Kidney epithelial cell (primary cell): ENCODE results near the gene TRA2B. TPM values are rescaled to one million over a fixed set of nuclear protein-coding genes. Genes with fewer than 3 reads are reported as not detected.

Source experiments
- DNase-seq: peaks from one replicate; pipeline ENCODE4 v3.0.0-alpha.2; 2010; ENCODE audit warnings: low read depth
- H3K27me3 ChIP-seq: 2 replicates; pipeline ENCODE4 v1.6.0; 2011; ENCODE audit warnings: low read length; ENCODE audit not compliant: control insufficient read depth, insufficient read depth
- H3K36me3 ChIP-seq: 2 replicates; pipeline ENCODE4 v1.5.1; 2011; ENCODE audit warnings: low read length; ENCODE audit not compliant: control insufficient read depth, insufficient read depth
- H3K4me3 ChIP-seq: 2 replicates; pipeline ENCODE4 v1.5.1; 2011; ENCODE audit warnings: low read depth, mild to moderate bottlenecking, control low read depth, low read length
- CTCF ChIP-seq: IDR thresholded peaks from 2 replicates; pipeline ENCODE4 v1.5.1; 2011; ENCODE audit warnings: mild to moderate bottlenecking, moderate library complexity, low read length, control low read depth, inconsistent platforms; ENCODE audit not compliant: insufficient read depth, poor library complexity, severe bottlenecking
- total RNA-seq: library from RNA; depleted of rRNA; stranded (reverse); fragments of >200 nt; gene quantifications from 2 replicates; pipeline ENCODE4 v1.2.3, GENCODE V29; 2015

Gene TRA2B
- total RNA-seq = 142 and 154 TPM in 2 replicates

DNA sequence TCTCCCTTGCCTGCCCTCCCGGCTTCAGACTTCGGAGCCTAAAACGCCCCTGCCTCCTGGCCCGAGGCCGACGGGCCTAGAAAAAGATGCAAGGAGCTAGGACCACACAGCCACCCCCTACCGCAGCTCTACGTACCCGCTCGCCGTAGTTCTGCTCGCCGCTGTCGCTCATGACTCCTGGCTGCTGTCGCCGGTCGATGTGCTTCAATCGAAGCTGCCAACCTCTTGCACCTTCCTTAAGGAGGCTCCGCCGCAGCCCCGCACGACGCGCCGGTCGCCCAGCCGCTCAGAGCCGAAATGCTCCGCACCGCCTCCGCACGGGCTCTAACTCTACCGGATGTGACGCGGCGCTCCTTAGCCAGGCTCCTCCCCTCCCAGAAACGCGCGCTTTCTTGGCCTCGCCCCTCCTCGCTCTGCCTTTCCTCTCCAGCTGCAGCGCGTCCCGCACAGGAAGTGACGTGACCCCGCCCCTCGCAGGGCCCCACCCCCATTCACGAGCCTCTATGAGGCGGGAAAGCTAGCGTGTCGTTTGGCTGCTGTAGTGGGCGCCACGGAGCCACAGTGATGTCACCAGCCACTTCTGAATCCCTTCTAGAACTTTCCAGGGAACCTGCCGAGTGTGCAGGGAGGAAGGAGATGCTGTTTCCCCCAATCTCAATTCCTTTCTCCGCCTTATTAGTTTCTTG lies at the start of gene TRA2B:
Gene TRA2B (minus strand): TSS at position 326 of the 686 bp plus-strand sequence. CDS start 154 bp downstream, at position 172.
- DNase-seq = peak; percentile 82
- Histone ChIP-seq H3K36me3 (no peaks in the 10 kb centered on the region), H3K4me3 (peak within 1 kb of the TSS; percentile 98), H3K27me3 (no peaks in the 10 kb centered on the region)
- TF ChIP-seq CTCF = peak; percentile 39

- DNase-seq = no peak
- no peaks in the 10 kb centered on the region for H3K27me3 ChIP-seq
- no peak overlapping the region for H3K4me3 ChIP-seq
- TF ChIP-seq CTCF = no peak
- H3K36me3 ChIP-seq = no peaks in the 10 kb centered on the region
Observed at GRCh38 chr3:185986198-185986777, 48.5 kb upstream of the TRA2B start.

- no peak for DNase-seq
- no peaks in the 10 kb centered on the region for H3K36me3 ChIP-seq
- no peaks in the 10 kb centered on the region for H3K27me3 ChIP-seq
- TF ChIP-seq CTCF = no peak
- H3K4me3 ChIP-seq = no peak overlapping the region
Observed at GRCh38 chr3:185984203-185984602, 46.4 kb upstream of the TRA2B start.

DNA sequence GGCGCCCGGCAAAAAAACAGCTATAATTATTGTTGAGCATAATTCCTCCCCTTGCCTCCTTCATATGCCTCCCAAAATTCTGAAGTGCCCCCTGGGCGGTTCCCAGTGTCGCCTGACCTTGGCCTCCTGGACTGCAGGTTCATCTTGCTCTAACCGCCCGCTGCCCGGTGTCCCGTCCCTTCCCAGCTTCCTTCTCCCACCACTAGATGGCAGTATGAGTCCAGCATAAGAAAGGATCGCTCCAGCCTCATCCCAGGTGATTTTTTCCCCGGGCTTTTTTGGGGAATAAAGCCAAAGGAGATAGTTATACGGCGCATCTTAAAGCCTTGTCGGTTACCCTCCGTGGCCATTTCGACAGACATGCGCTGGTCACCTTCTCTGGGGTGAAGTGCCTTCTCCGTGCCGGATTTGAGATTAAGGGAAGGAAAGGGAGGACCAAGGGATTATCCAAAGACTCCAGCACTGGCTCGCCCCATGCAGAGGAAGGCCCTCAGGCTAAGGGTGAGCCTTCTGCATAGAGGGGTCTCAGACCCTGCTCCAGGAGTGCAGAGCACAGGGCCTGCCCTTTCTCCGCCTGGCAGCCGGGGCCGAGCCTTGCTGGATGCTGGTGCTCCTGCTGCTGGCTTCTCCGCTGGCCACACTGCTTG lies 45.8 kb upstream of the TRA2B start:
- DNase-seq = no peak
- no peaks in the 10 kb centered on the region for H3K27me3 ChIP-seq
- no peaks in the 10 kb centered on the region for H3K36me3 ChIP-seq
- no peak overlapping the region for H3K4me3 ChIP-seq
- peak; percentile 91 for TF ChIP-seq CTCF

GRCh38 chr3:185982632-185983031 lies 44.8 kb upstream of the TRA2B start:
- H3K4me3 ChIP-seq = no peak overlapping the region
- TF ChIP-seq CTCF = no peak
- no peak for DNase-seq
- no peaks in the 10 kb centered on the region for H3K36me3 ChIP-seq
- no peaks in the 10 kb centered on the region for H3K27me3 ChIP-seq
